ENCODE data around the gene MRPS5.
"Not testable (repeated sequence)": the region's sequence is repeated elsewhere in the genome, so short reads cannot be mapped to it uniquely, and the experiment has no call there.

MRPS5 gene

GRCh38 chr2:95106081-95106480 lies 15.5 kb downstream of the MRPS5 start:
- no peak for DNase-seq
- no peaks in the 10 kb centered on the region for H3K27me3 ChIP-seq
- peaks cover 88 to 100% (median 90%) of the 10 kb centered on the region in 3 donors for H3K36me3 ChIP-seq
- H3K4me1 ChIP-seq = no peaks in the 10 kb centered on the region
- intact Hi-C loops (cut with DNase I; ENCODE audit: low total_unique reads) = no loop called here
- no peaks in the 10 kb centered on the region for H3K9me3 ChIP-seq
- no peak for TF ChIP-seq CTCF (IDR thresholded peaks at IDR 0.05)
- H3K4me3 ChIP-seq = no peak overlapping the region
- H3K27ac ChIP-seq = no peak overlapping the region

- intact Hi-C loops (cut with DNase I; ENCODE audit: low total_unique reads) = no loop called here
- TF ChIP-seq CTCF (IDR thresholded peaks at IDR 0.05) = no peak
- Histone ChIP-seq H3K4me1 (no peaks in the 10 kb centered on the region), H3K9me3 (no peaks in the 10 kb centered on the region), H3K4me3 (no peak overlapping the region), H3K36me3 (peaks cover 92 to 99% (median 95%) of the 10 kb centered on the region in 3 donors), H3K27ac (no peak overlapping the region), H3K27me3 (no peaks in the 10 kb centered on the region)
- no peak for DNase-seq
Observed at GRCh38 chr2:95104606-95105005, 17.0 kb downstream of the MRPS5 start.

- no peaks in the 10 kb centered on the region for H3K27me3 ChIP-seq
Observed at GRCh38 chr2:95099910-95100309, 21.7 kb downstream of the MRPS5 start.

GRCh38 chr2:95098273-95098672 lies 23.3 kb downstream of the MRPS5 start:
- intact Hi-C loops (cut with DNase I; ENCODE audit: low total_unique reads) = not testable (repeated sequence)

More at GRCh38 chr2:95099910-95100309, 21.7 kb downstream of the MRPS5 start:
- Histone ChIP-seq H3K36me3 (peaks cover 68 to 82% (median 76%) of the 10 kb centered on the region in 3 donors), H3K9me3 (no peaks in the 10 kb centered on the region), H3K4me3 (no peak overlapping the region), H3K4me1 (no peaks in the 10 kb centered on the region), H3K27ac (no peak overlapping the region)
- intact Hi-C loops (cut with DNase I; ENCODE audit: low total_unique reads) = no loop called here
- no peak for DNase-seq
- no peak for TF ChIP-seq CTCF (IDR thresholded peaks at IDR 0.05)

GRCh38 chr2:95091885-95092555 lies 29.6 kb downstream of the MRPS5 start:
- Histone ChIP-seq H3K36me3 (peaks cover 56 to 83% (median 71%) of the 10 kb centered on the region in 3 donors), H3K27me3 (no peaks in the 10 kb centered on the region), H3K4me1 (no peaks in the 10 kb centered on the region), H3K4me3 (no peak overlapping the region), H3K27ac (no peak overlapping the region), H3K9me3 (no peaks in the 10 kb centered on the region)
- intact Hi-C loops (cut with DNase I; ENCODE audit: low total_unique reads) = no loop called here
- no peak for DNase-seq
- no peak for TF ChIP-seq CTCF (IDR thresholded peaks at IDR 0.05)

More at GRCh38 chr2:95098273-95098672, 23.3 kb downstream of the MRPS5 start:
- H3K27me3 ChIP-seq, H3K9me3 ChIP-seq, H3K27ac ChIP-seq, DNase-seq, H3K4me1 ChIP-seq, H3K4me3 ChIP-seq: not testable (repeated sequence)
- H3K36me3 ChIP-seq = peaks cover 58 to 82% (median 64%) of the 10 kb centered on the region in 3 donors

GRCh38 chr2:95087379-95087778 lies 34.2 kb downstream of the MRPS5 start:
- Histone ChIP-seq H3K27me3 (no peaks in the 10 kb centered on the region), H3K9me3 (no peaks in the 10 kb centered on the region), H3K36me3 (peaks cover 58 to 74% (median 71%) of the 10 kb centered on the region in 3 donors), H3K4me1 (no peaks in the 10 kb centered on the region), H3K27ac (no peak overlapping the region), H3K4me3 (no peak overlapping the region)
- no peak for TF ChIP-seq CTCF (IDR thresholded peaks at IDR 0.05)
- DNase-seq = no peak
- intact Hi-C loops (cut with DNase I; ENCODE audit: low total_unique reads) = no loop called here

Data from tibial artery (tissue), 4 donors.